Mesendoderm (in vitro differentiated cells): ENCODE measurements around the gene AFF3.

Experiments
- DNase-seq: peaks from one replicate; pipeline ENCODE4 v3.0.0; 2013
- H2AK5ac ChIP-seq: 2 replicates; pipeline ENCODE4 v1.6.1; 2013; ENCODE audit warnings: low read length, inconsistent platforms
- H2BK120ac ChIP-seq: 2 replicates; pipeline ENCODE4 v1.6.1; 2013; ENCODE audit warnings: low read depth, mild to moderate bottlenecking, low read length, moderate library complexity, mixed read lengths
- H2BK15ac ChIP-seq: replicated peaks from 2 replicates; pipeline ENCODE4 v1.6.1; 2013; ENCODE audit warnings: low read depth, mild to moderate bottlenecking, moderate library complexity
- H2BK5ac ChIP-seq: 2 replicates; pipeline ENCODE4 v1.6.1; 2013; ENCODE audit warnings: low read length, inconsistent platforms
- H3K18ac ChIP-seq: 2 replicates; pipeline ENCODE4 v1.6.1; 2013; ENCODE audit warnings: mild to moderate bottlenecking, low read length, mixed read lengths
- H3K23ac ChIP-seq: one replicate; pipeline ENCODE4 v1.6.1; 2013; ENCODE audit warnings: low read length
- H3K27ac ChIP-seq: 2 replicates; pipeline ENCODE4 v1.5.1; 2013; ENCODE audit warnings: low read depth, mild to moderate bottlenecking, inconsistent platforms, low read length, moderate library complexity
- H3K27me3 ChIP-seq: 2 replicates; pipeline ENCODE4 v1.6.1; 2013; ENCODE audit warnings: low read length, control low read depth, mild to moderate bottlenecking, inconsistent platforms; ENCODE audit not compliant: insufficient read depth, poor library complexity
- H3K36me3 ChIP-seq: 2 replicates; pipeline ENCODE4 v1.6.1; 2013; ENCODE audit warnings: low read length, inconsistent platforms; ENCODE audit not compliant: control insufficient read depth, insufficient read depth
- H3K4ac ChIP-seq: one replicate; pipeline ENCODE4 v1.6.1; 2013; ENCODE audit warnings: low read depth, mild to moderate bottlenecking, low read length, moderate library complexity
- H3K4me1 ChIP-seq: 2 replicates; pipeline ENCODE4 v1.6.1; 2013; ENCODE audit warnings: low read depth, low read length, inconsistent platforms; ENCODE audit not compliant: control insufficient read depth
- H3K4me2 ChIP-seq: 2 replicates; pipeline ENCODE4 v1.6.1; 2013; ENCODE audit warnings: low read length
- H3K4me3 ChIP-seq: 2 replicates; pipeline ENCODE4 v1.5.1; 2013; ENCODE audit warnings: mild to moderate bottlenecking, low read length
- H3K56ac ChIP-seq: one replicate; pipeline ENCODE4 v1.6.1; 2013; ENCODE audit warnings: low read length
- H3K79me1 ChIP-seq: 2 replicates; pipeline ENCODE4 v1.6.1; 2013; ENCODE audit warnings: low read length, inconsistent platforms
- H3K79me2 ChIP-seq: 2 replicates; pipeline ENCODE4 v1.6.1; 2013; ENCODE audit warnings: mild to moderate bottlenecking, low read length; ENCODE audit not compliant: control insufficient read depth, insufficient read depth
- H3K9ac ChIP-seq: 2 replicates; pipeline ENCODE4 v1.6.1; 2013; ENCODE audit warnings: low read length, inconsistent platforms
- H4K5ac ChIP-seq: one replicate; pipeline ENCODE4 v1.6.1; 2013; ENCODE audit warnings: low read length
- H4K8ac ChIP-seq: one replicate; pipeline ENCODE4 v1.6.1; 2013; ENCODE audit warnings: low read depth, mild to moderate bottlenecking, control low read depth, low read length, moderate library complexity
- WGBS: extraction: QIAGEN DNeasy Blood & Tissue Kit; methylation state at CpG from one replicate; pipeline ENCODE4 v1.1.7; 2013; ENCODE audit warnings: low lambda C conversion rate, missing lambda C conversion rate; ENCODE audit not compliant: insufficient coverage; ENCODE audit errors: extremely low coverage; 5-methylcytosine and 5-hydroxymethylcytosine counted together

AFF3 gene

GRCh38 chr2:99691926-99692325, 450.5 kb downstream of the AFF3 start:
- WGBS: no CpG with 5 or more reads among the region's 4 CpGs
- Histone ChIP-seq H2BK5ac (no peak overlapping the region), H3K9ac (no peak overlapping the region), H3K36me3 (no peaks in the 10 kb centered on the region), H3K4me2 (no peak overlapping the region), H2BK120ac (no peak overlapping the region), H2AK5ac (no peak overlapping the region), H3K4ac (no peak overlapping the region), H3K79me2 (no peaks in the 10 kb centered on the region), H3K79me1 (no peaks in the 10 kb centered on the region), H4K5ac (no peak overlapping the region), H3K4me3 (no peak overlapping the region), H3K56ac (no peak overlapping the region), H3K27ac (no peak overlapping the region), H3K18ac (no peak overlapping the region), H4K8ac (no peak overlapping the region), H3K27me3 (no peaks in the 10 kb centered on the region), H3K4me1 (no peaks in the 10 kb centered on the region), H2BK15ac (no peak overlapping the region), H3K23ac (no peak overlapping the region)
- no peak for DNase-seq

GRCh38 chr2:99689145-99689742, 453.1 kb downstream of the AFF3 start:
- H3K56ac ChIP-seq: no peak overlapping the region
- H2BK120ac ChIP-seq: no peak overlapping the region
- no peak overlapping the region for H2BK5ac ChIP-seq
- no peak overlapping the region for H3K18ac ChIP-seq
- H3K79me2 ChIP-seq: no peaks in the 10 kb centered on the region
- no peak overlapping the region for H3K23ac ChIP-seq
- no peaks in the 10 kb centered on the region for H3K36me3 ChIP-seq
- no peak overlapping the region for H3K9ac ChIP-seq
- H3K4ac ChIP-seq: no peak overlapping the region
- H3K4me1 ChIP-seq: no peaks in the 10 kb centered on the region
- no peak for DNase-seq
- H3K27me3 ChIP-seq: no peaks in the 10 kb centered on the region
- no peaks in the 10 kb centered on the region for H3K79me1 ChIP-seq
- H2BK15ac ChIP-seq: no peak overlapping the region
- no peak overlapping the region for H2AK5ac ChIP-seq
- no peak overlapping the region for H3K27ac ChIP-seq
- H3K4me2 ChIP-seq: no peak overlapping the region
- H4K5ac ChIP-seq: no peak overlapping the region
- no peak overlapping the region for H4K8ac ChIP-seq
- no CpG with 5 or more reads among the region's 3 CpGs for WGBS
- no peak overlapping the region for H3K4me3 ChIP-seq

- Histone ChIP-seq H3K79me1 (no peaks in the 10 kb centered on the region), H3K79me2 (no peaks in the 10 kb centered on the region), H3K4ac (no peak overlapping the region), H2BK120ac (no peak overlapping the region), H2BK15ac (no peak overlapping the region), H3K36me3 (no peaks in the 10 kb centered on the region), H2AK5ac (no peak overlapping the region), H3K9ac (no peak overlapping the region), H3K4me3 (no peak overlapping the region), H3K27me3 (no peaks in the 10 kb centered on the region), H2BK5ac (no peak overlapping the region), H4K8ac (no peak overlapping the region), H3K56ac (no peak overlapping the region), H4K5ac (no peak overlapping the region), H3K23ac (no peak overlapping the region), H3K18ac (no peak overlapping the region), H3K4me1 (no peaks in the 10 kb centered on the region), H3K27ac (no peak overlapping the region), H3K4me2 (no peak overlapping the region)
- DNase-seq: no peak
- no CpG with 5 or more reads among the region's 6 CpGs for WGBS
Observed at GRCh38 chr2:99688699-99689098, 453.7 kb downstream of the AFF3 start.

- Histone ChIP-seq H2AK5ac (no peak overlapping the region), H3K4me2 (no peak overlapping the region), H3K23ac (no peak overlapping the region), H3K4me3 (no peak overlapping the region), H4K5ac (no peak overlapping the region), H3K9ac (no peak overlapping the region), H3K27ac (no peak overlapping the region), H3K79me1 (no peaks in the 10 kb centered on the region), H3K36me3 (no peaks in the 10 kb centered on the region), H2BK120ac (no peak overlapping the region), H3K4ac (no peak overlapping the region), H3K4me1 (no peaks in the 10 kb centered on the region), H3K27me3 (no peaks in the 10 kb centered on the region), H2BK5ac (no peak overlapping the region), H3K18ac (no peak overlapping the region), H3K79me2 (no peaks in the 10 kb centered on the region), H4K8ac (no peak overlapping the region), H2BK15ac (no peak overlapping the region), H3K56ac (no peak overlapping the region)
- no CpG with 5 or more reads among the region's 6 CpGs for WGBS
- peak; percentile 43 for DNase-seq
Observed at GRCh38 chr2:99682275-99683060, 459.9 kb downstream of the AFF3 start.

- Histone ChIP-seq H3K27me3 (no peaks in the 10 kb centered on the region), H2BK5ac (no peak overlapping the region), H2BK120ac (no peak overlapping the region), H2AK5ac (no peak overlapping the region), H3K79me2 (no peaks in the 10 kb centered on the region), H2BK15ac (no peak overlapping the region), H3K4me2 (no peak overlapping the region), H4K5ac (no peak overlapping the region), H3K79me1 (no peaks in the 10 kb centered on the region), H4K8ac (no peak overlapping the region), H3K4ac (no peak overlapping the region), H3K18ac (no peak overlapping the region), H3K56ac (no peak overlapping the region), H3K4me3 (no peak overlapping the region), H3K23ac (no peak overlapping the region), H3K4me1 (no peaks in the 10 kb centered on the region), H3K9ac (no peak overlapping the region), H3K27ac (no peak overlapping the region), H3K36me3 (no peaks in the 10 kb centered on the region)
- no peak for DNase-seq
- WGBS: no CpG with 5 or more reads among the region's 1 CpG
Observed at GRCh38 chr2:99680946-99681345, 461.4 kb downstream of the AFF3 start.

DNA sequence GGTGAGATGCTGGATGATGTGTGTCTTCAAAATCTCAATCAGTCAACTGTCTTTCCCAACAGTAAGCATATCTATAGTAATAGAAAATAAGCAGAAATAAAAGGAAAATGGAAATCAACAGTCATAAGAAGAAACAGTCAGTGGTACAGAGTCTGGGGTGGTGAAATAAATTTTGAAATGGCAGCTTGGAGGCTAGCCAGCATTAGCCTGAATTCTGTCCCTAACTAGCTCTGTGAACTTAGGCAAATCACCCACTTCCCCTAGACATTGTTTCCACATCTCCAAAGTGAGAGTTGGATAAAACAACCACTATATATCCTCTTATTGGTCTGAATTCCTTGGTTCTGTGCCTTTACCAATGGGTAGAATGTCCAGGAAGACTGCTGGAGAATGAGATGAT, 462.9 kb downstream of the AFF3 start:
- no peak overlapping the region for H4K5ac ChIP-seq
- no peak overlapping the region for H3K4ac ChIP-seq
- no peak for DNase-seq
- no peak overlapping the region for H2AK5ac ChIP-seq
- no peaks in the 10 kb centered on the region for H3K4me1 ChIP-seq
- H3K23ac ChIP-seq: no peak overlapping the region
- no peak overlapping the region for H4K8ac ChIP-seq
- H3K79me1 ChIP-seq: no peaks in the 10 kb centered on the region
- H3K27ac ChIP-seq: no peak overlapping the region
- H3K9ac ChIP-seq: no peak overlapping the region
- H2BK15ac ChIP-seq: no peak overlapping the region
- H2BK5ac ChIP-seq: no peak overlapping the region
- H3K36me3 ChIP-seq: no peaks in the 10 kb centered on the region
- no peaks in the 10 kb centered on the region for H3K27me3 ChIP-seq
- no peaks in the 10 kb centered on the region for H3K79me2 ChIP-seq
- no peak overlapping the region for H2BK120ac ChIP-seq
- no peak overlapping the region for H3K18ac ChIP-seq
- H3K4me3 ChIP-seq: no peak overlapping the region
- H3K4me2 ChIP-seq: no peak overlapping the region
- no peak overlapping the region for H3K56ac ChIP-seq
